PC-3 (cell line): ENCODE measurements around the gene RHOH. TPM values are rescaled to one million over a fixed set of nuclear protein-coding genes. Genes with fewer than 3 reads are reported as not detected.

Source experiments
- ATAC-seq: fragments of 200-7000 bp; cut with Tn5 transposase; 2 replicates; pipeline ENCODE4 v1.9.1; 2020; ENCODE audit warnings: mild to moderate bottlenecking, moderate library complexity
- BruUV-seq: library from RNA; stranded (reverse); fragments of 400-500 nt; replicated peaks from 2 replicates; lab custom pipeline; 2021; lab: Mats Ljungman, UMichigan
- CTCF ChIA-PET: fragments of 300-600 bp; sonication (Branson Sonifier 250); formaldehyde crosslinking; loops from one replicate; lab custom pipeline; 2022; ENCODE audit warnings: antibody characterized with exemption; lab: Charles Lee
- POLR2A ChIA-PET: fragments of 300-600 bp; sonication (Branson Sonifier 250); formaldehyde crosslinking; loops from one replicate; lab custom pipeline; 2022; ENCODE audit warnings: antibody characterized with exemption; ENCODE audit not compliant: unreplicated experiment; lab: Charles Lee
- DNase-seq: peaks from one replicate; pipeline ENCODE4 v3.0.0-alpha.2; 2015
- H2AFZ ChIP-seq: fragments of 300-600 bp; sonication (generic); 2 replicates; pipeline ENCODE4 v1.6.0; 2016; ENCODE audit warnings: antibody characterized with exemption, low read length
- H3F3A ChIP-seq: fragments of 300-600 bp; sonication (generic); one replicate; pipeline ENCODE4 v1.6.0; 2017; ENCODE audit warnings: antibody characterized with exemption, low read length, control low read depth, mild to moderate bottlenecking; ENCODE audit not compliant: unreplicated experiment
- H3K27ac ChIP-seq: fragments of 300-600 bp; sonication (generic); 2 replicates; pipeline ENCODE4 v1.5.1; 2016; ENCODE audit warnings: mild to moderate bottlenecking, low read length
- H3K27me3 ChIP-seq: fragments of 300-600 bp; sonication (generic); 2 replicates; pipeline ENCODE4 v1.6.1; 2016; ENCODE audit warnings: low read length, mixed read lengths
- H3K36me3 ChIP-seq: fragments of 300-600 bp; sonication (generic); 2 replicates; pipeline ENCODE4 v1.6.1; 2016; ENCODE audit warnings: low read depth, mixed run types, low read length, mixed read lengths
- H3K4me1 ChIP-seq: fragments of 300-600 bp; sonication (generic); 2 replicates; pipeline ENCODE4 v1.5.1; 2016; ENCODE audit warnings: low read length; ENCODE audit not compliant: insufficient read depth
- H3K4me2 ChIP-seq: fragments of 300-600 bp; sonication (generic); 2 replicates; pipeline ENCODE4 v1.6.0; 2016; ENCODE audit warnings: low read length
- H3K4me3 ChIP-seq: fragments of 300-600 bp; sonication (generic); 2 replicates; pipeline ENCODE4 v1.5.1; 2016; ENCODE audit warnings: mild to moderate bottlenecking, low read length, mixed read lengths
- H3K79me2 ChIP-seq: fragments of 300-600 bp; sonication (generic); 2 replicates; pipeline ENCODE4 v1.6.1; 2017; ENCODE audit warnings: low read length, mixed read lengths
- H3K9ac ChIP-seq: fragments of 300-600 bp; sonication (generic); 2 replicates; pipeline ENCODE4 v1.6.0; 2016; ENCODE audit warnings: mild to moderate bottlenecking, low read length
- H3K9me2 ChIP-seq: fragments of 300-600 bp; sonication (generic); replicated peaks from 2 replicates; pipeline ENCODE4 v1.6.1; 2016; ENCODE audit warnings: mixed run types, low read length, mixed read lengths
- H3K9me3 ChIP-seq: fragments of 300-600 bp; sonication (generic); 2 replicates; pipeline ENCODE4 v1.6.1; 2016; ENCODE audit warnings: low read length, mixed read lengths
- H4K20me1 ChIP-seq: fragments of 300-600 bp; sonication (generic); 2 replicates; pipeline ENCODE4 v1.6.1; 2016; ENCODE audit warnings: low read length, mixed read lengths
- CTCF ChIP-seq: fragments of 300-600 bp; sonication (generic); conservative IDR thresholded peaks from 2 replicates; pipeline ENCODE4 v1.5.1; 2017; ENCODE audit warnings: antibody characterized with exemption, low read depth, mild to moderate bottlenecking, low read length
- EZH2 ChIP-seq: fragments of 300-600 bp; sonication (generic); IDR thresholded peaks from one replicate; pipeline ENCODE4 v1.6.1; 2017; ENCODE audit warnings: antibody characterized with exemption, mild to moderate bottlenecking, low read length; ENCODE audit not compliant: unreplicated experiment
- EZH2phosphoT487 ChIP-seq: fragments of 300-600 bp; sonication (generic); IDR thresholded peaks from 2 replicates; pipeline ENCODE4 v1.6.1; 2018; ENCODE audit warnings: mild to moderate bottlenecking, antibody characterized with exemption, low read length, borderline replicate concordance
- intact Hi-C: fragments of 100-400 bp; cut with micrococcal nuclease; formaldehyde crosslinking; loops from 2 replicates; pipeline ENCODE4 v1.9.0; 2023
- total RNA-seq: library from RNA; depleted of rRNA; stranded (reverse); fragments of >200 nt; gene quantifications from 2 replicates; pipeline ENCODE4 v1.2.3, GENCODE V29; 2014

The RHOH gene
- total RNA-seq, 1 experiment from 2014 or later: not detected

GRCh38 chr4:40206426-40206825, 9.6 kb downstream of the RHOH start:
- ChIA-PET POLR2A (no interaction called here), CTCF (no interaction called here)
- peaks cover 2% of the 10 kb centered on the region for H3K4me1 ChIP-seq
- H3K27me3 ChIP-seq: no peaks in the 10 kb centered on the region
- H3K9me2 ChIP-seq: no peaks in the 10 kb centered on the region
- no peak overlapping the region for H3K4me3 ChIP-seq
- no TSS peak for BruUV-seq
- no peak overlapping the region for H3K4me2 ChIP-seq
- no peak for ATAC-seq
- H3K9me3 ChIP-seq: no peaks in the 10 kb centered on the region
- no peak overlapping the region for H3K9ac ChIP-seq
- no peaks in the 10 kb centered on the region for H4K20me1 ChIP-seq
- no peak for DNase-seq
- intact Hi-C loops: no loop called here
- no peak overlapping the region for H2AFZ ChIP-seq
- no peaks in the 10 kb centered on the region for H3F3A ChIP-seq
- TF ChIP-seq EZH2phosphoT487 (no peak), CTCF (no peak), EZH2 (no peak)
- H3K27ac ChIP-seq: no peak overlapping the region
- H3K36me3 ChIP-seq: no peaks in the 10 kb centered on the region
- H3K79me2 ChIP-seq: no peaks in the 10 kb centered on the region

DNA sequence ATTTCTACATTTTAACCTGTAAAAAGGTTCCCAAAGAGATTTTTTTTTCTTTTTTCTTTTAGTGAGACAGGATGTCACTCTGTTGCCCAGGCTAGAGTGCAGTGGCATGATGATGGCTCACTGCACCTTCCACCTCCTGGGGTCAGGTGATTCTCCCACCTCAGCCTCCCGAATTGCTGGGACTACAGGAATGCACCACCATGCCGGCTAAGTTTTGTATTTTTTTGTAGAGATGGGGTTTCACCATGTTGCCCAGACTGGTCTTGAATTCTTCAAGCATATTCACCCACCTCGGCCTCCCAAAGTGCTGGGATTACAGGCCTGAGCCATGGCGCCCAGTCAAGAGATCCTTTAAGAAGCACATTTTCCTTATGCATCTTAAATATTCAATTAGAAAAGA, 12.6 kb downstream of the RHOH start:
- H3K79me2 ChIP-seq: no peaks in the 10 kb centered on the region
- H3K4me3 ChIP-seq: no peak overlapping the region
- no peaks in the 10 kb centered on the region for H3K4me1 ChIP-seq
- no peak overlapping the region for H3K27ac ChIP-seq
- DNase-seq: no peak
- H3K27me3 ChIP-seq: no peaks in the 10 kb centered on the region
- H4K20me1 ChIP-seq: no peaks in the 10 kb centered on the region
- H3K4me2 ChIP-seq: no peak overlapping the region
- H3K36me3 ChIP-seq: no peaks in the 10 kb centered on the region
- no TSS peak for BruUV-seq
- H3F3A ChIP-seq: no peaks in the 10 kb centered on the region
- H3K9ac ChIP-seq: no peak overlapping the region
- POLR2A ChIA-PET: no interaction called here
- intact Hi-C loops: no loop called here
- TF ChIP-seq EZH2 (no peak), CTCF (no peak), EZH2phosphoT487 (no peak)
- CTCF ChIA-PET: no interaction called here
- H3K9me3 ChIP-seq: no peaks in the 10 kb centered on the region
- no peak overlapping the region for H2AFZ ChIP-seq
- ATAC-seq: no peak
- H3K9me2 ChIP-seq: no peaks in the 10 kb centered on the region

DNA sequence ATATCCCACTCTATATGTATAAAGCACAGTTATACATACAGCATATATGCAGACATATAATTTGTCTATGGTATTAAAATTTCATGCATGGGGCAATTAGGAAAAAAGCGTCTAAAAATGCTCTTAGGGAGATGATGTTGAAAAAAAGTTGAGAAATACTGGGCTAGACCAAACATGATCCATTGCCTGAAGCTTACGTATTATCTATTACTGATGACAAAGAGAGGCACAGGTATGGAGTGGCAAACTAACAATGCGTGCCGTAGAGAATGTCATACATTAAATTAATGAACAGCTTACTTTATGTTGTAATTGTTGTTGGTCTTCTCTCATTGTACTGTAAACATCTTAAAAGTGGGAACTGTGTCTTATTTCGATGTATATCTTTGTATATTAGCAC, 13.9 kb downstream of the RHOH start:
- H3K27ac ChIP-seq: no peak overlapping the region
- no peak overlapping the region for H3K4me2 ChIP-seq
- H3K4me1 ChIP-seq: no peaks in the 10 kb centered on the region
- no peak overlapping the region for H3K4me3 ChIP-seq
- ChIA-PET CTCF (no interaction called here), POLR2A (no interaction called here)
- intact Hi-C loops: no loop called here
- no TSS peak for BruUV-seq
- H3K79me2 ChIP-seq: no peaks in the 10 kb centered on the region
- no peak overlapping the region for H3K9ac ChIP-seq
- H3K9me3 ChIP-seq: no peaks in the 10 kb centered on the region
- no peaks in the 10 kb centered on the region for H3K9me2 ChIP-seq
- no peaks in the 10 kb centered on the region for H3F3A ChIP-seq
- H2AFZ ChIP-seq: no peak overlapping the region
- H3K27me3 ChIP-seq: no peaks in the 10 kb centered on the region
- H3K36me3 ChIP-seq: no peaks in the 10 kb centered on the region
- DNase-seq: no peak
- H4K20me1 ChIP-seq: no peaks in the 10 kb centered on the region
- no peak for ATAC-seq
- TF ChIP-seq EZH2phosphoT487 (no peak), EZH2 (no peak), CTCF (no peak)
